ENCODE measurements around the gene NXN. TPM values are rescaled to one million over a fixed set of nuclear protein-coding genes. Genes with fewer than 3 reads are reported as not detected.

The NXN gene
- total RNA-seq, 1 donor from 2014 or later = 67.3 TPM

- no peak for TF ChIP-seq CTCF (IDR thresholded peaks at IDR 0.05)
- Histone ChIP-seq H3K27ac (peak overlapping the region in 1 of 2 donors; percentile 8), H3K4me3 (no peak overlapping the region), H3K36me3 (peaks cover 44 to 47% of the 10 kb centered on the region in 2 donors), H3K9me3 (no peaks in the 10 kb centered on the region), H3K27me3 (no peaks in the 10 kb centered on the region), H3K4me1 (peaks cover 11 to 18% of the 10 kb centered on the region in 2 donors)
- DNase-seq (ENCODE audit: low spot score in 2 of 2) = no peak
- intact Hi-C loops (cut with DNase I) = no loop called here
These were observed 33.5 kb upstream of the NXN start for GRCh38 chr17:1012823-1013728.

- no peak for DNase-seq (ENCODE audit: low spot score in 2 of 2)
- peaks cover 47 to 52% of the 10 kb centered on the region in 2 donors for H3K36me3 ChIP-seq
These were observed 32.5 kb upstream of the NXN start for GRCh38 chr17:1011760-1012735.

GRCh38 chr17:1011138-1011537 is 31.6 kb upstream of the NXN start:
- peak overlapping the region in 1 of 2 donors; percentile 89 for H3K27ac ChIP-seq
- no peak overlapping the region for H3K4me3 ChIP-seq
- no peaks in the 10 kb centered on the region for H3K9me3 ChIP-seq
- DNase-seq (ENCODE audit: low spot score in 2 of 2) = no peak
- peaks cover 27 to 34% of the 10 kb centered on the region in 2 donors for H3K4me1 ChIP-seq
- H3K36me3 ChIP-seq = peaks cover 45 to 47% of the 10 kb centered on the region in 2 donors
- no peaks in the 10 kb centered on the region for H3K27me3 ChIP-seq
- intact Hi-C loops (cut with DNase I) = no loop called here
- no peak for TF ChIP-seq CTCF (IDR thresholded peaks at IDR 0.05)

More at GRCh38 chr17:1011760-1012735, 32.5 kb upstream of the NXN start:
- Histone ChIP-seq H3K4me1 (peaks cover 21 to 28% of the 10 kb centered on the region in 2 donors), H3K27ac (peak overlapping the region in 1 of 2 donors; percentile 8), H3K4me3 (no peak overlapping the region), H3K9me3 (no peaks in the 10 kb centered on the region), H3K27me3 (no peaks in the 10 kb centered on the region)
- TF ChIP-seq CTCF (IDR thresholded peaks at IDR 0.05) = no peak
- intact Hi-C loops (cut with DNase I) = no loop called here

GRCh38 chr17:1010586-1010985 is 31.0 kb upstream of the NXN start:
- intact Hi-C loops (cut with DNase I) = no loop called here
- Histone ChIP-seq H3K4me3 (no peak overlapping the region), H3K9me3 (no peaks in the 10 kb centered on the region), H3K27ac (peak overlapping the region; percentile 89 to 95), H3K4me1 (peaks cover 32 to 39% of the 10 kb centered on the region in 2 donors), H3K36me3 (peaks cover 45 to 47% of the 10 kb centered on the region in 2 donors), H3K27me3 (no peaks in the 10 kb centered on the region)
- no peak for TF ChIP-seq CTCF (IDR thresholded peaks at IDR 0.05)
- DNase-seq (ENCODE audit: low spot score in 2 of 2) = no peak

- Histone ChIP-seq H3K27me3 (no peaks in the 10 kb centered on the region), H3K9me3 (no peaks in the 10 kb centered on the region), H3K36me3 (peaks cover 45 to 47% of the 10 kb centered on the region in 2 donors), H3K4me1 (peaks cover 35 to 45% of the 10 kb centered on the region in 2 donors), H3K27ac (peak overlapping the region; percentile 89 to 95), H3K4me3 (no peak overlapping the region)
- no peak for TF ChIP-seq CTCF (IDR thresholded peaks at IDR 0.05)
- intact Hi-C loops (cut with DNase I) = no loop called here
- DNase-seq (ENCODE audit: low spot score in 2 of 2) = no peak
These were observed 30.5 kb upstream of the NXN start for GRCh38 chr17:1010086-1010450.

All from ascending aorta (tissue), 2 donors.